ENCODE measurements around the gene PDGFC. TPM values are rescaled to one million over a fixed set of nuclear protein-coding genes. Genes with fewer than 3 reads are reported as not detected.

PDGFC gene
- total RNA-seq, 1 experiment from 2014 or later: 4.5 TPM

DNA sequence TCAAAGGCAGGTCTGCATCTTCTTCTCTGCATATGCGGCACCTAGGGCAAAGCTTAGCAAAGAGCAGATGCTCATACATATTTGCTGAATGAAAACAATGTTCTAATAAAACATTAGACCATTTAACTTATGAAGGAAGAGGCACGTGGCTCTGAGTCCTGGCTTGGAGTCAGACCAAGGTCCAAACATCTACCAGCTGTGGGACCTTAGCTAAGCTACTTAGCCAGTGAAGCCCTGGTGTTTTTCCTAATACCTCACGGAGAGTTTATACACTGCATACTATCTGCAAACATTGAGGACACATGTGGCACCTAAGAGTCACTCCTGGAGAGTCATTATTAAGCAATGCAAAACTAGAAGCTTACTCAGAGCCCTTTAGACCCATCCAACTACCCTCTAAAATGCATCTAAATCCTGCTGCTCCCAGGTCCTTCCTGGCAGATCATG is 9.0 kb downstream of the PDGFC start:
- DNase-seq: no peak
- Histone ChIP-seq H3K23me2 (ENCODE audit: insufficient read length, low read depth, low read length, poor library complexity, severe bottlenecking) (no peaks in the 10 kb centered on the region), H2BK5ac (ENCODE audit: insufficient read length, low read length) (no peak overlapping the region), H4K20me1 (ENCODE audit: control insufficient read depth, insufficient read depth, insufficient read length) (no peaks in the 10 kb centered on the region), H3K23ac (ENCODE audit: insufficient read length, low read depth, low read length) (no peak overlapping the region), H3K56ac (ENCODE audit: insufficient read length, low read depth, low read length) (no peak overlapping the region), H3K4ac (ENCODE audit: low read depth, low read length) (no peak overlapping the region), H3K9me3 (ENCODE audit: control insufficient read depth, low read depth, low read length) (no peaks in the 10 kb centered on the region), H3K27ac (ENCODE audit: insufficient read length, low read depth, low read length) (no peak overlapping the region), H3K27me3 (ENCODE audit: insufficient read depth, low read length) (no peaks in the 10 kb centered on the region), H4K91ac (ENCODE audit: insufficient read length, low read depth, low read length) (no peak overlapping the region), H2BK120ac (ENCODE audit: low read depth, low read length, poor library complexity, severe bottlenecking) (no peak overlapping the region), H2BK20ac (ENCODE audit: low read depth, low read length, poor library complexity, severe bottlenecking) (no peak overlapping the region), H3T11ph (ENCODE audit: low read length) (no peak overlapping the region), H3K79me2 (ENCODE audit: insufficient read depth, low read length) (no peaks in the 10 kb centered on the region), H3K18ac (ENCODE audit: insufficient read length, low read depth, low read length) (no peak overlapping the region), H3K79me1 (ENCODE audit: insufficient read depth, low read depth, low read length, poor library complexity, severe bottlenecking) (no peaks in the 10 kb centered on the region), H3K9ac (ENCODE audit: extremely low read depth, insufficient read length, low read length) (no peak overlapping the region), H3K4me2 (ENCODE audit: insufficient read depth, insufficient read length, low read length) (no peak overlapping the region), H2AFZ (ENCODE audit: low read length) (no peak overlapping the region), H4K5ac (ENCODE audit: insufficient read length, low read depth, low read length) (no peak overlapping the region), H3K4me1 (ENCODE audit: insufficient read depth, low read length) (no peaks in the 10 kb centered on the region), H2BK15ac (ENCODE audit: low read depth, low read length) (no peak overlapping the region), H2BK12ac (ENCODE audit: insufficient read length, low read depth, low read length) (no peak overlapping the region), H4K8ac (replicated peaks; ENCODE audit: insufficient read length, low read depth, low read length) (no peak overlapping the region), H3K14ac (ENCODE audit: insufficient read depth, low read length) (no peak overlapping the region), H2AK5ac (ENCODE audit: insufficient read length, low read length) (no peak overlapping the region)
- Mint-ChIP-seq H3K27me3 (ENCODE audit: low read depth) (no peaks in the 10 kb centered on the region; the same call in 1 of the 2 replicates), H3K4me1 (peaks cover 2 to 10% of the 10 kb centered on the region in 2 experiments; a peak in 2 of 4 replicates), H3K27ac (no peak overlapping the region; a peak in 1 of 7 replicates), H3K4me3 (no peak overlapping the region), H3K9me3 (no peaks in the 10 kb centered on the region), H3K36me3 (ENCODE audit: insufficient read depth in 1 of 3, low read depth in 3 of 3) (no peaks in the 10 kb centered on the region)
- no CpG with 5 or more reads among the region's 3 CpGs for WGBS (ENCODE audit: extremely low coverage, insufficient read length, low lambda C conversion rate)
- TF ChIP-seq, protein P1, sequence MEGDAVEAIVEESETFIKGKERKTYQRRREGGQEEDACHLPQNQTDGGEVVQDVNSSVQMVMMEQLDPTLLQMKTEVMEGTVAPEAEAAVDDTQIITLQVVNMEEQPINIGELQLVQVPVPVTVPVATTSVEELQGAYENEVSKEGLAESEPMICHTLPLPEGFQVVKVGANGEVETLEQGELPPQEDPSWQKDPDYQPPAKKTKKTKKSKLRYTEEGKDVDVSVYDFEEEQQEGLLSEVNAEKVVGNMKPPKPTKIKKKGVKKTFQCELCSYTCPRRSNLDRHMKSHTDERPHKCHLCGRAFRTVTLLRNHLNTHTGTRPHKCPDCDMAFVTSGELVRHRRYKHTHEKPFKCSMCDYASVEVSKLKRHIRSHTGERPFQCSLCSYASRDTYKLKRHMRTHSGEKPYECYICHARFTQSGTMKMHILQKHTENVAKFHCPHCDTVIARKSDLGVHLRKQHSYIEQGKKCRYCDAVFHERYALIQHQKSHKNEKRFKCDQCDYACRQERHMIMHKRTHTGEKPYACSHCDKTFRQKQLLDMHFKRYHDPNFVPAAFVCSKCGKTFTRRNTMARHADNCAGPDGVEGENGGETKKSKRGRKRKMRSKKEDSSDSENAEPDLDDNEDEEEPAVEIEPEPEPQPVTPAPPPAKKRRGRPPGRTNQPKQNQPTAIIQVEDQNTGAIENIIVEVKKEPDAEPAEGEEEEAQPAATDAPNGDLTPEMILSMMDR (conservative IDR thresholded peaks at IDR 0.05): no peak
